Prostate gland (tissue), 2 donors: ENCODE results near the gene OPRM1.

ENCODE experiments used
- POLR2A ChIP-seq: fragments of 450-650 bp; IDR thresholded peaks from one replicate; pipeline ENCODE4 v1.6.1; 2016; ENCODE audit warnings: antibody characterized with exemption, mild to moderate bottlenecking
- POLR2AphosphoS5 ChIP-seq: sonication (generic); formaldehyde crosslinking; IDR thresholded peaks from one replicate; pipeline ENCODE4 v1.6.1; 2017; ENCODE audit warnings: antibody characterized with exemption
- TF ChIP-seq, protein P1 (sequence below), 4 experiments: fragments of 200-600 bp in 2 of 4; fragments of 450-650 bp in 2 of 4; sonication (generic) in 2 of 4; IDR thresholded peaks; 1 replicate in 3 of 4; 2 replicates in 1 of 4; pipeline ENCODE4 v1.5.1; 2016 to 2019; ENCODE audit warnings: antibody characterized with exemption in 4 of 4, mild to moderate bottlenecking in 2 of 4, moderate library complexity in 2 of 4

DNA sequence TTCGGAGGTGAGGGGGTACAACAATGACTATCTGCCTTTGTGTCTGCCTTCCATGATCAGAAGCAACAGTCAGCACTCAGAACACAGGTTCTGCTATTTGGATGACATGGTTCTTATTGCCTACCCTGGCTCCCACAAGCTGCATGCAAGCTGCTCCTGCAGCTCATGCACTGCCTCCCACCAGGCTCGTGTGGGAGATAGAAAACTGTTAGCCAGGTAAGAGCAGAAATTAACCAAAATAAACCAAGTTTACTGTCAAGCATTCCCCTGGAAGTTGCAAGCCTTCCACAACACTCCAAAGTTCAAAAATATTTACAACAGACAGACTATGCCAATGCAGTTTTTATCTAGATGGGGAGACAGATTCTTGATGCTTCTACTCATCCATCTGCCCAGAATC, 31.0 kb downstream of the OPRM1 start:
- TF ChIP-seq POLR2A: no peak
- TF ChIP-seq, protein P1, sequence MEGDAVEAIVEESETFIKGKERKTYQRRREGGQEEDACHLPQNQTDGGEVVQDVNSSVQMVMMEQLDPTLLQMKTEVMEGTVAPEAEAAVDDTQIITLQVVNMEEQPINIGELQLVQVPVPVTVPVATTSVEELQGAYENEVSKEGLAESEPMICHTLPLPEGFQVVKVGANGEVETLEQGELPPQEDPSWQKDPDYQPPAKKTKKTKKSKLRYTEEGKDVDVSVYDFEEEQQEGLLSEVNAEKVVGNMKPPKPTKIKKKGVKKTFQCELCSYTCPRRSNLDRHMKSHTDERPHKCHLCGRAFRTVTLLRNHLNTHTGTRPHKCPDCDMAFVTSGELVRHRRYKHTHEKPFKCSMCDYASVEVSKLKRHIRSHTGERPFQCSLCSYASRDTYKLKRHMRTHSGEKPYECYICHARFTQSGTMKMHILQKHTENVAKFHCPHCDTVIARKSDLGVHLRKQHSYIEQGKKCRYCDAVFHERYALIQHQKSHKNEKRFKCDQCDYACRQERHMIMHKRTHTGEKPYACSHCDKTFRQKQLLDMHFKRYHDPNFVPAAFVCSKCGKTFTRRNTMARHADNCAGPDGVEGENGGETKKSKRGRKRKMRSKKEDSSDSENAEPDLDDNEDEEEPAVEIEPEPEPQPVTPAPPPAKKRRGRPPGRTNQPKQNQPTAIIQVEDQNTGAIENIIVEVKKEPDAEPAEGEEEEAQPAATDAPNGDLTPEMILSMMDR (IDR thresholded peaks at IDR 0.05): no peak
- no peak for TF ChIP-seq POLR2AphosphoS5
